Upper lobe of left lung (tissue), 6 donors: ENCODE measurements around the gene MICA. TPM values are rescaled to one million over a fixed set of nuclear protein-coding genes. Genes with fewer than 3 reads are reported as not detected.
"Not testable (repeated sequence)": the region's sequence is repeated elsewhere in the genome, so short reads cannot be mapped to it uniquely, and the experiment has no call there.

Experiments
- ATAC-seq, 2 donors: fragments of 200-7000 bp; cut with Tn5 transposase; one replicate each; pipeline ENCODE4 v1.9.1; 2022; ENCODE audit warnings: mild to moderate bottlenecking in 2 of 2, moderate library complexity in 2 of 2; ENCODE audit not compliant: low FRiP score in 2 of 2
- DNase-seq, 2 donors: peaks; one replicate each; pipeline ENCODE4 v3.0.0-alpha.2; 2019 to 2020
- H3K27ac ChIP-seq, 4 donors: fragments of 200-600 bp; sonication (generic); one replicate each; pipeline ENCODE4 v1.5.1; 2016 to 2019
- H3K27me3 ChIP-seq, 4 donors: fragments of 200-600 bp; sonication (generic); one replicate each; pipeline ENCODE4 v1.5.1; 2017 to 2019
- H3K36me3 ChIP-seq, 4 donors: fragments of 200-600 bp; sonication (generic); one replicate each; pipeline ENCODE4 v1.5.1; 2016 to 2019
- H3K4me1 ChIP-seq, 4 donors: fragments of 200-600 bp; sonication (generic); one replicate each; pipeline ENCODE4 v1.5.1; 2018 to 2019
- H3K4me3 ChIP-seq, 4 donors: fragments of 200-600 bp; sonication (generic); one replicate each; pipeline ENCODE4 v1.5.1; 2017 to 2019; ENCODE audit warnings: mild to moderate bottlenecking in 2 of 4, moderate library complexity in 1 of 4
- H3K9me3 ChIP-seq, 4 donors: fragments of 200-600 bp; sonication (generic); one replicate each; pipeline ENCODE4 v1.5.1; 2018 to 2019
- EP300 ChIP-seq, 4 donors: sonication (generic); formaldehyde crosslinking; IDR thresholded peaks; one replicate each; pipeline ENCODE4 v1.5.1; 2017; ENCODE audit warnings: antibody characterized with exemption in 4 of 4, control low read depth in 2 of 4
- POLR2A ChIP-seq, 4 donors: fragments of 450-650 bp; IDR thresholded peaks; one replicate each; pipeline ENCODE4 v1.5.1; 2016 to 2017; ENCODE audit warnings: antibody characterized with exemption in 4 of 4, mild to moderate bottlenecking in 2 of 4
- POLR2AphosphoS5 ChIP-seq, 2 donors: sonication (generic); formaldehyde crosslinking; IDR thresholded peaks; one replicate each; pipeline ENCODE4 v1.5.1; 2017; ENCODE audit warnings: antibody characterized with exemption in 2 of 2
- WGBS, 2 donors: methylation state at CpG; one replicate each; pipeline ENCODE4 v1.1.5; 2017 to 2018; 5-methylcytosine and 5-hydroxymethylcytosine counted together
- total RNA-seq, 6 donors: library from RNA; depleted of rRNA in 4 of 6; stranded (reverse); fragments of >200 nt in 4 of 6; gene quantifications; one replicate each; pipeline versions ENCODE4 v1.1.0 to v1.2.1, GENCODE V29; 2016 to 2021
- TF ChIP-seq, protein P1 (sequence below), 6 experiments: fragments of 450-650 bp in 4 of 6; fragments of 200-600 bp in 2 of 6; sonication (generic) in 2 of 6; IDR thresholded peaks; one replicate each; pipeline ENCODE4 v1.5.1; 2016 to 2019; ENCODE audit warnings: antibody characterized with exemption in 6 of 6
- donor health status: DM: no; HTN: no; CAD: no; lungs with moderate emphysema.
- donor health status: DM: no; HTN: yes; CAD: no; lungs with severe emphysema.

The MICA gene
- total RNA-seq, 6 donors from 2014 or later, result 21.6 to 81.7 (median 31.4) TPM

DNA sequence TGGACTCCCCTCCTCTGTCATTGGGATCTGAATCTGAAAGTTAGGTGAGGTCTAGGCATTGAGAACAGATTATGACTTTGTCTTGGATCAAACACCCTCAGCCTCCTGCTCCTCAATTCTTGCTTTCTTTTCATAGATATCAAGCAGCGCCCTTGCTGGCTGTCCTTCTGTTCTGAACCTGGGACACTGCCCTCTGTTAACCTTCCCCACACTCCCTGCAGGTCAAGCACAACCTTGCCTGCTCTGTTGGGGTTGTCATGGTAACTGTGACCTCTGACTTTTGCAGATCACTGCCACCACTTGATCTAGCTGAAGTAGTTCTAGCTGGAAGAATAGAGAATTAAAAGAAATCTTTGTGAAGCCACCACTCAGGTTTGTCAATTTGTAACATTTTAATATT is 16.4 kb upstream of the MICA start:
- no peaks in the 10 kb centered on the region for H3K36me3 ChIP-seq
- no peak overlapping the region for H3K4me3 ChIP-seq
- TF ChIP-seq POLR2A (IDR thresholded peaks at IDR 0.05), result no peak
- TF ChIP-seq POLR2AphosphoS5 (IDR thresholded peaks at IDR 0.05), result no peak
- no peak for TF ChIP-seq EP300 (IDR thresholded peaks at IDR 0.05)
- TF ChIP-seq, protein P1, sequence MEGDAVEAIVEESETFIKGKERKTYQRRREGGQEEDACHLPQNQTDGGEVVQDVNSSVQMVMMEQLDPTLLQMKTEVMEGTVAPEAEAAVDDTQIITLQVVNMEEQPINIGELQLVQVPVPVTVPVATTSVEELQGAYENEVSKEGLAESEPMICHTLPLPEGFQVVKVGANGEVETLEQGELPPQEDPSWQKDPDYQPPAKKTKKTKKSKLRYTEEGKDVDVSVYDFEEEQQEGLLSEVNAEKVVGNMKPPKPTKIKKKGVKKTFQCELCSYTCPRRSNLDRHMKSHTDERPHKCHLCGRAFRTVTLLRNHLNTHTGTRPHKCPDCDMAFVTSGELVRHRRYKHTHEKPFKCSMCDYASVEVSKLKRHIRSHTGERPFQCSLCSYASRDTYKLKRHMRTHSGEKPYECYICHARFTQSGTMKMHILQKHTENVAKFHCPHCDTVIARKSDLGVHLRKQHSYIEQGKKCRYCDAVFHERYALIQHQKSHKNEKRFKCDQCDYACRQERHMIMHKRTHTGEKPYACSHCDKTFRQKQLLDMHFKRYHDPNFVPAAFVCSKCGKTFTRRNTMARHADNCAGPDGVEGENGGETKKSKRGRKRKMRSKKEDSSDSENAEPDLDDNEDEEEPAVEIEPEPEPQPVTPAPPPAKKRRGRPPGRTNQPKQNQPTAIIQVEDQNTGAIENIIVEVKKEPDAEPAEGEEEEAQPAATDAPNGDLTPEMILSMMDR (IDR thresholded peaks at IDR 0.05), result no peak
- H3K27ac ChIP-seq, result no peak overlapping the region
- H3K9me3 ChIP-seq, result no peaks in the 10 kb centered on the region
- DNase-seq (no peak), ATAC-seq (no peak)
- peaks cover 0 to 6% (median 0%) of the 10 kb centered on the region in 4 donors for H3K4me1 ChIP-seq
- 67 to 75% methylated on average over 1 of the region's 1 CpG for WGBS, 2 donors
- H3K27me3 ChIP-seq, result no peaks in the 10 kb centered on the region

DNA sequence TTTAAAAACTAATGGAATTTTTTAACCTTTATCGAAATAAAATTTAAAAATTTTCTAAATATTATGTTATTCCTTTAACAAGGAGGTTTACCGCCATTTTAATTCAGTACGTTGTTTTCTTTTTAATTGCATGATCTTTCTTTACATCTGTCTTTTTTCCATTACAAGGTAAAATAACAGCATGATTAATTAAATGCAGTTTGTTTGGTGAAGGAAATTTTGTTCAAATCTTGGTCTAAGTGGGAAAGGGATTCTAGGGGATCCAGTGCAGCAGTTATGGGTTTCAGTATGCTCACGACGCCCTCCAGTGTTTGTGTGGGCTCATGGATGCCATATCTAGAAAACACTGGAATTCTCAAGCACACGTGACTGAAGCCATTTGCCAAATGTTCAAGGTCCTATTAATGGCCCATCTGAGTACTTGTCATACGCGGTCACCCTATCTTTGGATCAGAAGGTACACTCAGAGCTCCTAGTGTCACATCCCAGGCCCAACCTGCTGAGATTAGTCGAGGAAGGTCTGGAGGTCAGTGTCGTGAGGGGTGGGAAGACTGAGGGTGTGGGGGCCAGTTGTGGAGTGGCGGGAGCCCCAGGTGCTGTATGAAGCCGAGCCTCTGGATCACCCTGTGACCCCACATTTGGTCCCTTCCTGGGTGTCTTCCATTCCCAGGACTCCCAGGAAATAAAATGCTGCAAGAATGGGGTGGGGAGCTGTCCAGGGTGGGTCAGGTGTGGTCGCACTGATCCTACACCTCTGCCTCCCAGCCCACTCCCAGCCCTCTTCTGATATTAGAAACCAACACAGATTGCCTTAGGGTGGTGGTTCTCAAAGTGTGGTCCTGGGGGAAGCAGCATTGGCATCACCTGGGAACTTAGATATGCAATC is 14.2 kb upstream of the MICA start:
- H3K4me1 ChIP-seq, H3K27me3 ChIP-seq, H3K9me3 ChIP-seq, H3K36me3 ChIP-seq, DNase-seq, H3K27ac ChIP-seq, H3K4me3 ChIP-seq: not testable (repeated sequence)
- peak; percentile 18 to 68 for ATAC-seq
- WGBS, 2 donors, result 66 to 79% methylated on average over 3 to 5 of the region's 13 CpGs

DNA sequence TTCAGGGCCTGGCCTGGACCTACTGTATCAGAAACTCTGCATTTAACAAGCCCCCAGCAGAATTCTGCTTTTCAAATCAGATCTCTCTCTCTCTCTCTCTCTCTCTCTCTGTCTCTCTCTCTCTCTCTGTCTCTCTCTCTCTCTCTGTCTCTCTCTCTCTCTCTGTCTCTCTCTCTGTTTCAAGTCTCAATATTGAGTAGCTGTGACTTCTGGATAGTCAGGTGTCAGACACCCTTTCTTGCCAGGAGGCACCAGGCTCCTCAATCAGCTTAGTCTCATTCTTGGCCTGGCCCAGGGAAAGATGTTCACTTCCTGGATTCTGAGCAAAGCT is 13.6 kb upstream of the MICA start:
- not testable (repeated sequence) for DNase-seq, H3K9me3 ChIP-seq, H3K27ac ChIP-seq, H3K27me3 ChIP-seq, H3K4me1 ChIP-seq, H3K4me3 ChIP-seq, ATAC-seq
- peaks cover 0 to 12% (median 0%) of the 10 kb centered on the region in 4 donors for H3K36me3 ChIP-seq

DNA sequence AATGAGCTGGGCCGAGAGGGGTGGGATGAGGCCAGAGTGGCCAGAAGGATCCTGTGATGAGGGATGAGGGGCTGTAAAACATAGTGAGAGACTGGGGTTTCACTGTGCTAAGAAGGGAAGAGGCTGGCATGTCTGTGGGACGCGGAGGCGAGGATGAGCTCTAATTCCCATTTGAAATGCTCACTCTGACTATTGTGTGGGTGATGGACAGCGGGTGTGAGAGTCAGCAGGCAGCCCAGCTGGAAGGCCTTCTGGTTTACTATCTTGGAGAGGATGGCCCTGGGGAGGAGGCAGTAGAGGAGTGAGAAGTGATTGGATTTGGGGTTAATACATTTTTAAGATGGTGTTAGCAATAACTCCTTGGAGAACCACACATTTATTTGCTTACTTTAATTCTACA is 9.5 kb upstream of the MICA start:
- no peak for DNase-seq
- TF ChIP-seq POLR2AphosphoS5 (IDR thresholded peaks at IDR 0.05), result no peak
- TF ChIP-seq, protein P1 (IDR thresholded peaks at IDR 0.05), result no peak
- no peak for TF ChIP-seq POLR2A (IDR thresholded peaks at IDR 0.05)
- TF ChIP-seq EP300 (IDR thresholded peaks at IDR 0.05), result no peak
- 67 to 96% methylated on average over 5 of the region's 5 CpGs for WGBS, 2 donors
- ATAC-seq, result no peak
- Histone ChIP-seq H3K9me3 (no peaks in the 10 kb centered on the region), H3K36me3 (peaks cover 0 to 16% (median 0%) of the 10 kb centered on the region in 4 donors), H3K4me3 (no peak overlapping the region), H3K4me1 (peaks cover 6 to 28% (median 17%) of the 10 kb centered on the region in 4 donors), H3K27ac (no peak overlapping the region), H3K27me3 (no peaks in the 10 kb centered on the region)

DNA sequence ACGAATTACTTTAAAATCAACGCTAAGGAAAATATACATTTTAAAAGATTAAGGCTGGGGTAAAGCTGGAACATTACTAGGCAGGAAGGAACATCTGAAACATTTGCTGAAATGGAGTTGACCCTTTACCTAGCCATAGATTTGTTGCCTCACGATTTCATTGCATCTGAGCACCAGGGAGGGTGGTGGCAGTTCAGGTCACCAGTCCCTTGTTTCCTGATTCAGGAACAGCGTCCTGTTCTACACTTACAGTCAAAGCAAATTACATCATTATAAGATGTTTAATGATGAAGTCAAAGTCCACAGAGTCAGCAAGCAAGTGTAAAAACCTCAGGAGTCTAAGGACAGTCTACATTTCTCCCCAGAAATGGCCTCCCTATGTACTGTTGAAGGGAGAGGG is 9.0 kb upstream of the MICA start:
- Histone ChIP-seq H3K27ac (no peak overlapping the region), H3K27me3 (no peaks in the 10 kb centered on the region), H3K9me3 (no peaks in the 10 kb centered on the region), H3K4me1 (peaks cover 6 to 31% (median 19%) of the 10 kb centered on the region in 4 donors), H3K36me3 (peaks cover 0 to 16% (median 0%) of the 10 kb centered on the region in 4 donors), H3K4me3 (no peak overlapping the region)
- TF ChIP-seq POLR2AphosphoS5 (IDR thresholded peaks at IDR 0.05) (no peak), EP300 (IDR thresholded peaks at IDR 0.05) (no peak), POLR2A (IDR thresholded peaks at IDR 0.05) (no peak)
- TF ChIP-seq, protein P1 (IDR thresholded peaks at IDR 0.05), result no peak
- DNase-seq (no peak), ATAC-seq (no peak)
- WGBS, 2 donors, result 78 to 85% methylated on average over 4 of the region's 4 CpGs

DNA sequence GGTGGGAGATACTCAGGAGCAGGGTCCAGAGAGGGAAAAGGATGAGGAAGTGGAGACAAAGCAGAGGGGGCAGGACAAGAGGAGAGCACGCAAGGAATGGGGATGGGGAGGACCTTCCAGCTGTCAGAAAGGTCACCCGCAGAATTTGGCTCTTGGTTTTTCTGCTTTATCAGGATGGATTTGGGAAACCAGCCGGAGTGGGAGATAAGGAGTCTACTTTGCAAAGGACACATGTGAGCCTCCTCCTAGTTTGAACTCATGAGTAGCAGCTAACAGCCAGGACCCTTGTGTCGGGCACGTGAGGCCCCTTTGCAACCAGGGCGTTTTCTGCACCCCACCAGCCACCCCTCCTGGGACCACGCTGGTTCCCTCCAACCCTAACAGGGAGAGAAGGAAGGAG is 7.6 kb upstream of the MICA start:
- Histone ChIP-seq H3K36me3 (peaks cover 0 to 16% (median 0%) of the 10 kb centered on the region in 4 donors), H3K27ac (no peak overlapping the region), H3K4me1 (peaks cover 6 to 31% (median 19%) of the 10 kb centered on the region in 4 donors), H3K9me3 (no peaks in the 10 kb centered on the region), H3K27me3 (no peaks in the 10 kb centered on the region), H3K4me3 (no peak overlapping the region)
- 87 to 91% methylated on average over 7 of the region's 7 CpGs for WGBS, 2 donors
- TF ChIP-seq POLR2AphosphoS5 (IDR thresholded peaks at IDR 0.05) (no peak), EP300 (IDR thresholded peaks at IDR 0.05) (no peak), POLR2A (IDR thresholded peaks at IDR 0.05) (no peak)
- TF ChIP-seq, protein P1 (IDR thresholded peaks at IDR 0.05), result no peak
- DNase-seq, result no peak
- no peak for ATAC-seq
